K562 (cell line): Measurements from ENCODE around the gene ATF5. TPM values are rescaled to one million over a fixed set of nuclear protein-coding genes. Genes with fewer than 3 reads are reported as not detected.
A peak's percentile ranks its signal among the peaks of the same experiment; 100 is the strongest.

Source experiments
- ATF4 ChIP-seq: fragments of 450-650 bp; formaldehyde crosslinking; IDR thresholded peaks from 2 replicates; pipeline ENCODE4 v1.4.0; 2022; ENCODE audit warnings: mild to moderate bottlenecking, moderate library complexity
- C11orf30 ChIP-seq: fragments of 450-650 bp; IDR thresholded peaks from 2 replicates; pipeline ENCODE4 v1.6.1; 2016; ENCODE audit warnings: low read depth, mild to moderate bottlenecking
- CCAR2 ChIP-seq: fragments of 200-400 bp; formaldehyde crosslinking; IDR thresholded peaks from 2 replicates; pipeline ENCODE4 v1.6.1; 2017; ENCODE audit warnings: mild to moderate bottlenecking, low read depth, low read length
- COPS2 ChIP-seq: fragments of 450-650 bp; conservative IDR thresholded peaks from 2 replicates; pipeline ENCODE4 v1.6.1; 2016; ENCODE audit warnings: mild to moderate bottlenecking, moderate library complexity
- DLX4 ChIP-seq: fragments of 250-450 bp; sonication (Bioruptor Pico); IDR thresholded peaks from 2 replicates; pipeline ENCODE4 v1.6.1; 2021; ENCODE audit warnings: mild to moderate bottlenecking
- DNMT1 ChIP-seq: fragments of 450-650 bp; IDR thresholded peaks from 2 replicates; pipeline ENCODE4 v1.6.1; 2016; ENCODE audit warnings: antibody characterized with exemption, mild to moderate bottlenecking
- EGR1 ChIP-seq: fragments of 450-650 bp; conservative IDR thresholded peaks from 2 replicates; pipeline ENCODE4 v1.6.1; 2017; ENCODE audit warnings: mild to moderate bottlenecking
- GABPB1 ChIP-seq: sonication (generic); formaldehyde crosslinking; IDR thresholded peaks from 2 replicates; pipeline ENCODE4 v1.8.0; 2022; ENCODE audit warnings: mild to moderate bottlenecking, missing genetic modification reagents
- LEF1 ChIP-seq: fragments of 450-650 bp; IDR thresholded peaks from 2 replicates; pipeline ENCODE4 v1.6.1; 2016; ENCODE audit warnings: mild to moderate bottlenecking
- MAFG ChIP-seq: fragments of 450-650 bp; conservative IDR thresholded peaks from 2 replicates; pipeline ENCODE4 v1.6.1; 2016; ENCODE audit warnings: missing genetic modification characterization, missing compliant biosample characterization
- MECOM ChIP-seq: fragments of 250-450 bp; sonication (Bioruptor Pico); IDR thresholded peaks from 2 replicates; pipeline ENCODE4 v1.8.0; 2022; ENCODE audit warnings: inconsistent platforms
- POLR3A ChIP-seq: IDR thresholded peaks from 2 replicates; pipeline ENCODE4 v1.6.1; 2011; ENCODE audit warnings: borderline replicate concordance, mild to moderate bottlenecking, moderate library complexity; ENCODE audit not compliant: insufficient read length, insufficient read depth; ENCODE audit errors: extremely low read depth
- TAL1 ChIP-seq: fragments of 450-650 bp; IDR thresholded peaks from 2 replicates; pipeline ENCODE4 v1.6.1; 2016; ENCODE audit warnings: mild to moderate bottlenecking
- TRIM24 ChIP-seq, 2 experiments: fragments of 450-650 bp; IDR thresholded peaks; 2 replicates each; pipeline ENCODE4 v1.6.1; 2016
- ZNF134 ChIP-seq: fragments of 250-450 bp; sonication (Bioruptor Pico); conservative IDR thresholded peaks from 2 replicates; pipeline ENCODE4 v1.4.0; 2020
- ZNF175 ChIP-seq: fragments of 200-800 bp; sonication (Bioruptor generic); IDR thresholded peaks from 2 replicates; pipeline ENCODE4 v1.6.1; 2016; ENCODE audit warnings: low read depth, mild to moderate bottlenecking, missing genetic modification characterization, missing compliant biosample characterization
- ZNF224 ChIP-seq: sonication (generic); formaldehyde crosslinking; IDR thresholded peaks from 2 replicates; pipeline ENCODE4 v1.8.0; 2022; ENCODE audit warnings: mild to moderate bottlenecking, missing genetic modification reagents
- ZNF239 ChIP-seq: fragments of 250-450 bp; sonication (Bioruptor Pico); IDR thresholded peaks from 2 replicates; pipeline ENCODE4 v1.4.0; 2020; ENCODE audit warnings: mild to moderate bottlenecking
- ZNF407 ChIP-seq: fragments of 450-650 bp; IDR thresholded peaks from 2 replicates; pipeline ENCODE4 v1.6.1; 2016; ENCODE audit warnings: low read depth
- ZNF584 ChIP-seq: fragments of 200-800 bp; sonication (Bioruptor generic); IDR thresholded peaks from 2 replicates; pipeline ENCODE4 v1.6.1; 2016; ENCODE audit warnings: low read depth, mild to moderate bottlenecking, missing genetic modification characterization, missing compliant biosample characterization
- ZNF717 ChIP-seq: fragments of 250-450 bp; sonication (Bioruptor Pico); IDR thresholded peaks from 2 replicates; pipeline ENCODE4 v1.5.0; 2021
- polyA plus RNA-seq, 8 experiments: library from polyadenylated mRNA; depleted of rRNA in 4 of 8; stranded (reverse) in 5 of 8; unstranded in 3 of 8; fragments of >200 nt; fragmentation: Nextera tagmentation in 2 of 8; fragmentation: Illumina TruSeq in 1 of 8; extraction: Ambion mirVana in 2 of 8; extraction: Trizol in 1 of 8; gene quantifications; 2 replicates each; pipeline versions ENCODE4 v1.2.1 to v1.2.3, GENCODE V29; 2011 to 2014; ENCODE audit warnings: inconsistent platforms in 1 of 8, missing spikeins in 1 of 8
- total RNA-seq, 7 experiments: library from RNA; depleted of rRNA in 6 of 7; stranded (reverse); fragments of >200 nt in 6 of 7; fragmentation: Illumina TruSeq in 2 of 7; extraction: Trizol in 2 of 7; gene quantifications; 2 replicates each; pipeline versions ENCODE4 v1.2.1 to v1.2.3, GENCODE V29; 2011 to 2021; ENCODE audit warnings: low replicate concordance in 1 of 7

ATF5 gene
- total and polyA plus RNA-seq, 9 of the 15 experiments (the other 6 are each of a cell fraction or from before 2014, with no cell fraction given): 3.0 to 57.6 (median 11.1) TPM

GRCh38 chr19:49929611-49930482 lies 842 bp downstream of the ATF5 start (continued):
- TF ChIP-seq TRIM24 (IDR thresholded peaks at IDR 0.05) (0 out of 4 replicates have a peak, but pooled peaks of 1 of the 2 experiments have one; percentile 5), MAFG (no peak), MECOM (no peak), DLX4 (no peak), EGR1 (peak; percentile 20; the same call in 1 of the 2 replicates), ZNF134 (CRISPR knock-in tag) (no peak), ZNF717 (no peak), GABPB1 (peak; percentile 73; the same call in 1 of the 2 replicates), POLR3A (no peak), LEF1 (0 out of 2 replicates have a peak, but pooled peaks have one; percentile 18), ZNF407 (no peak; the same call in 1 of the 2 replicates), ZNF239 (CRISPR knock-in tag) (no peak), DNMT1 (no peak; the same call in 1 of the 2 replicates), ZNF224 (CRISPR knock-in tag) (no peak), COPS2 (no peak), C11orf30 (no peak), CCAR2 (no peak), ZNF175 (no peak), TAL1 (no peak), ATF4 (CRISPR knock-in tag) (peak; percentile 52; the same call in 1 of the 2 replicates), ZNF584 (no peak)
